IMR-90 (cell line): ENCODE results near the gene TTC39B. TPM values are rescaled to one million over a fixed set of nuclear protein-coding genes. Genes with fewer than 3 reads are reported as not detected.

ENCODE experiments used
- ATAC-seq: fragments of 200-7000 bp; cut with Tn5 transposase; 2 replicates; pipeline ENCODE4 v1.9.1; 2020; ENCODE audit warnings: low read depth, mild to moderate bottlenecking, moderate library complexity
- BruUV-seq: library from RNA; stranded (reverse); fragments of 400-500 nt; replicated peaks from 2 replicates; lab custom pipeline; 2021; lab: Mats Ljungman, UMichigan
- CTCF ChIA-PET: fragments of 300-600 bp; formaldehyde crosslinking; extraction: SDS; loops from one replicate; lab custom pipeline; 2021; ENCODE audit warnings: antibody characterized with exemption; lab: Yijun Ruan, JAX
- POLR2A ChIA-PET: fragments of 300-600 bp; sonication (Branson Sonifier 250); formaldehyde crosslinking; loops from one replicate; lab custom pipeline; 2022; ENCODE audit warnings: antibody characterized with exemption; ENCODE audit not compliant: unreplicated experiment; lab: Charles Lee
- DNase-seq: peaks from one replicate; pipeline ENCODE4 v3.0.0; 2013
- H2AFZ ChIP-seq: replicated peaks from 2 replicates; pipeline ENCODE3; 2013; ENCODE audit warnings: low read length, mild to moderate bottlenecking; ENCODE audit not compliant: poor library complexity
- H2AK5ac ChIP-seq: 2 replicates; pipeline ENCODE4 v1.6.1; 2013; ENCODE audit warnings: low read depth, low read length, inconsistent platforms
- H2AK9ac ChIP-seq: replicated peaks from 2 replicates; pipeline ENCODE3; 2013; ENCODE audit warnings: mild to moderate bottlenecking, low read depth, low read length, moderate library complexity; ENCODE audit not compliant: poor library complexity
- H2BK120ac ChIP-seq: 2 replicates; pipeline ENCODE4 v1.6.1; 2013; ENCODE audit warnings: low read depth, low read length, inconsistent platforms
- H2BK15ac ChIP-seq: 3 replicates; pipeline ENCODE4 v1.6.1; 2013; ENCODE audit warnings: low read depth, low read length, inconsistent platforms
- H2BK20ac ChIP-seq: 2 replicates; pipeline ENCODE4 v1.6.1; 2013; ENCODE audit warnings: low read depth, mild to moderate bottlenecking, inconsistent platforms, low read length, moderate library complexity
- H2BK5ac ChIP-seq: 2 replicates; pipeline ENCODE4 v1.6.1; 2013; ENCODE audit warnings: mild to moderate bottlenecking, low read depth, low read length, inconsistent platforms; ENCODE audit not compliant: poor library complexity, severe bottlenecking
- H3K14ac ChIP-seq: replicated peaks from 2 replicates; pipeline ENCODE4 v1.6.1; 2013; ENCODE audit warnings: low read depth, low read length, inconsistent platforms
- H3K18ac ChIP-seq: 2 replicates; pipeline ENCODE4 v1.6.1; 2013; ENCODE audit warnings: low read depth, low read length, control low read depth
- H3K23ac ChIP-seq: 2 replicates; pipeline ENCODE4 v1.6.1; 2013; ENCODE audit warnings: low read depth, low read length, inconsistent platforms
- H3K27ac ChIP-seq: 2 replicates; pipeline ENCODE4 v1.5.1; 2013; ENCODE audit warnings: mild to moderate bottlenecking, control low read depth, low read length; ENCODE audit not compliant: insufficient read depth
- H3K27me3 ChIP-seq: 2 replicates; pipeline ENCODE4 v1.6.1; 2013; ENCODE audit warnings: low read length; ENCODE audit not compliant: control insufficient read depth, insufficient read depth
- H3K36me3 ChIP-seq: 2 replicates; pipeline ENCODE4 v1.6.1; 2013; ENCODE audit warnings: low read length, mixed read lengths; ENCODE audit not compliant: control insufficient read depth, insufficient read depth
- H3K4ac ChIP-seq: 2 replicates; pipeline ENCODE4 v1.6.1; 2013; ENCODE audit warnings: low read depth, low read length, inconsistent platforms
- H3K4me1 ChIP-seq: 2 replicates; pipeline ENCODE4 v1.6.1; 2013; ENCODE audit warnings: low read length, mixed read lengths; ENCODE audit not compliant: control insufficient read depth, insufficient read depth
- H3K4me2 ChIP-seq: 2 replicates; pipeline ENCODE4 v1.6.1; 2013; ENCODE audit warnings: low read depth, mild to moderate bottlenecking, control low read depth, low read length, moderate library complexity
- H3K4me3 ChIP-seq: 2 replicates; pipeline ENCODE4 v1.5.1; 2013; ENCODE audit warnings: low read depth, mild to moderate bottlenecking, control low read depth, low read length, moderate library complexity; ENCODE audit not compliant: insufficient read depth
- H3K56ac ChIP-seq: 2 replicates; pipeline ENCODE4 v1.6.1; 2013; ENCODE audit warnings: low read length, inconsistent platforms; ENCODE audit not compliant: insufficient read depth; ENCODE audit errors: extremely low read depth
- H3K79me1 ChIP-seq, 2 experiments: 2 replicates each; pipeline ENCODE4 v1.6.1; 2013; ENCODE audit warnings: low read length in 2 of 2, inconsistent platforms in 1 of 2, low read depth in 1 of 2
- H3K9ac ChIP-seq: 2 replicates; pipeline ENCODE4 v1.6.1; 2013; ENCODE audit warnings: low read depth, low read length, control low read depth
- H3K9me1 ChIP-seq: 2 replicates; pipeline ENCODE4 v1.6.1; 2013; ENCODE audit warnings: low read length, inconsistent platforms; ENCODE audit not compliant: insufficient read depth
- H3K9me3 ChIP-seq: 2 replicates; pipeline ENCODE4 v1.6.1; 2013; ENCODE audit warnings: low read length; ENCODE audit not compliant: control insufficient read depth, insufficient read depth
- H4K20me1 ChIP-seq: 2 replicates; pipeline ENCODE4 v1.6.1; 2013; ENCODE audit warnings: low read length, inconsistent platforms; ENCODE audit not compliant: insufficient read depth
- H4K5ac ChIP-seq: 2 replicates; pipeline ENCODE4 v1.6.1; 2013; ENCODE audit warnings: mild to moderate bottlenecking, low read depth, low read length, control low read depth
- H4K8ac ChIP-seq, 2 experiments: 2 replicates each; pipeline ENCODE4 v1.6.1; 2013; ENCODE audit warnings: low read depth in 2 of 2, low read length in 2 of 2, control low read depth in 1 of 2, inconsistent platforms in 1 of 2
- H4K91ac ChIP-seq: 2 replicates; pipeline ENCODE4 v1.6.1; 2013; ENCODE audit warnings: low read depth, low read length, inconsistent platforms; ENCODE audit not compliant: insufficient read depth
- CEBPB ChIP-seq: IDR thresholded peaks from 2 replicates; pipeline ENCODE4 v1.6.1; 2012; ENCODE audit warnings: low read depth, low read length, improper control_type of control experiment
- CHD1 ChIP-seq: IDR thresholded peaks from 2 replicates; pipeline ENCODE4 v1.6.1; 2012; ENCODE audit warnings: low read depth, low read length, improper control_type of control experiment
- MAFK ChIP-seq: IDR thresholded peaks from 2 replicates; pipeline ENCODE4 v1.6.1; 2012; ENCODE audit warnings: low read depth, low read length, improper control_type of control experiment
- NFE2L2 ChIP-seq: fragments of 150-350 bp; IDR thresholded peaks from 2 replicates; pipeline ENCODE4 v1.6.1; 2016; ENCODE audit warnings: low read depth, mild to moderate bottlenecking, low read length
- RAD21 ChIP-seq: IDR thresholded peaks from 2 replicates; pipeline ENCODE4 v1.6.1; 2012; ENCODE audit warnings: low read length, improper control_type of control experiment
- SMC3 ChIP-seq: fragments of 150-350 bp; IDR thresholded peaks from 2 replicates; pipeline ENCODE4 v1.6.1; 2016; ENCODE audit warnings: low read depth, mild to moderate bottlenecking, antibody characterized with exemption, low read length, moderate library complexity
- WGBS, 2 experiments: methylation state at CpG; one replicate each; pipeline versions ENCODE4 v1.1.5 to v1.1.7; 2013; ENCODE audit warnings: missing lambda C conversion rate in 2 of 2; ENCODE audit not compliant: insufficient read length in 1 of 2; ENCODE audit errors: extremely low coverage in 2 of 2; 5-methylcytosine and 5-hydroxymethylcytosine counted together
- dilution Hi-C: fragments of 300-500 bp; cut with HindIII; formaldehyde crosslinking; loops from one replicate; pipeline ENCODE4 v1.14.3; 2018; ENCODE audit warnings: low sequenced_read_pairs; ENCODE audit not compliant: unreplicated experiment
- in situ Hi-C: fragments of 300-500 bp; cut with MboI; formaldehyde crosslinking; loops from 3 replicates; pipeline ENCODE4 v1.14.3; 2019; ENCODE audit warnings: low sequenced_read_pairs, inconsistent platforms, mixed read lengths
- intact Hi-C: fragments of 100-400 bp; cut with micrococcal nuclease; formaldehyde crosslinking; loops from 2 replicates; pipeline ENCODE4 v1.10.0; 2022
- polyA plus RNA-seq, 3 experiments: library from polyadenylated mRNA; depleted of rRNA; stranded (reverse); fragments of >200 nt; gene quantifications; 2 replicates each; pipeline ENCODE4 v1.2.3, GENCODE V29; 2012; ENCODE audit warnings: low replicate concordance in 1 of 3
- total RNA-seq: library from RNA; depleted of rRNA; stranded (reverse); fragments of >200 nt; gene quantifications from 2 replicates; pipeline ENCODE4 v1.2.3, GENCODE V29; 2012
- TF ChIP-seq, protein P1 (sequence below): conservative IDR thresholded peaks from 2 replicates; pipeline ENCODE4 v1.5.1; 2012; ENCODE audit warnings: mild to moderate bottlenecking, low read depth, low read length, improper control_type of control experiment

Gene TTC39B
- total and polyA plus RNA-seq, 2 of the 4 experiments (the other 2 are of a cell fraction) = 2.5 to 12.2 TPM

DNA sequence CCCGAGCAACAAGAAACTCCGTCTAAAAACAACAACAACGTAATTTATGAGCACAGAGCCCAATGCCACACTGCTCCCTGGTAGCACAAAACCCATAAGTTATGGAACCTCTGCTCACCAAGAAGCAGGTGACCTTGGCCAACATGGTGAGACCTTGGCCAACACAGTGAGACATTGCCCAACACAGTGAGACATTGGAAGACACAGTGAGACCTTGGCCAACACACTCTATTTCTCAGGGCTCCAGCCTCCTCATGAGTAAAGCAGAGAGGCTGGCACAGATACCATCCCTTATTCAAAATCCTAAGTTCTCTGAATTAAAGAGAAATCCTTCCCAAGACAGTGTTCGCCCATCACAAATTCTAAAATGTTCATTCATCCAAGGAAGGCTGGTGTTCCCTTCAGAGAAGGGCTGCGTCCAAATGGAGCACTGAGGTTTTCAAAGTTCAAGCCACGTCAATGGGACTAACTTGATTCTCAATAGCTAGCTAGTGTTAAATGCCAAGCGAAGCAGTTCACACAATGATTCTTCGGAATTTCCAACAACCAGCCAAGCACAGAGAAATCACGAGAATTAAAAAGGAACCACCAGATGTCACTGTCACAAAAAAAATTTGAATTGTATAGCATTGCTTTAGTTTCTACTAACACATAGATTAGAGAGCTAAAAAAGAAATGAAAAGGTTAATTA lies 29.5 kb downstream of the TTC39B start:
- H4K20me1 ChIP-seq = peaks cover 8% of the 10 kb centered on the region; the same call in 1 of the 2 replicates
- no peak overlapping the region for H2BK20ac ChIP-seq
- no peak overlapping the region for H3K23ac ChIP-seq
- H3K4ac ChIP-seq = no peak overlapping the region
- H3K36me3 ChIP-seq = 0 out of 2 replicates have a peak, but pooled peaks cover 2% of the 10 kb centered on the region
- H3K14ac ChIP-seq = no peak overlapping the region
- intact Hi-C loops = loop anchor here (1.0 to 5.0 kb wide), 2 partner anchors 140 to 330 kb away; no protein-coding TSS in a partner anchor
- H3K9me3 ChIP-seq = no peaks in the 10 kb centered on the region
- no peak overlapping the region for H3K27ac ChIP-seq
- H3K18ac ChIP-seq = no peak overlapping the region
- no peak overlapping the region for H4K8ac ChIP-seq
- no peak overlapping the region for H2BK15ac ChIP-seq
- peaks cover 10% of the 10 kb centered on the region for H3K9me1 ChIP-seq
- no peak overlapping the region for H3K9ac ChIP-seq
- H2AFZ ChIP-seq = no peak overlapping the region
- H2BK5ac ChIP-seq = no peak overlapping the region
- no peak overlapping the region for H3K56ac ChIP-seq
- DNase-seq (peak; percentile 25), ATAC-seq (peak; percentile 44; the same call in 1 of the 2 replicates)
- peaks cover 29 to 34% of the 10 kb centered on the region in 2 experiments for H3K79me1 ChIP-seq
- dilution Hi-C loops = no loop called here
- H3K4me2 ChIP-seq = no peak overlapping the region
- CTCF ChIA-PET = interaction anchor here (0.5 to 1.2 kb wide), 3 partner anchors 9 to 139 kb away, joined by 3 to 7 read pairs (median 5); no protein-coding TSS in a partner anchor
- TF ChIP-seq, protein P1, sequence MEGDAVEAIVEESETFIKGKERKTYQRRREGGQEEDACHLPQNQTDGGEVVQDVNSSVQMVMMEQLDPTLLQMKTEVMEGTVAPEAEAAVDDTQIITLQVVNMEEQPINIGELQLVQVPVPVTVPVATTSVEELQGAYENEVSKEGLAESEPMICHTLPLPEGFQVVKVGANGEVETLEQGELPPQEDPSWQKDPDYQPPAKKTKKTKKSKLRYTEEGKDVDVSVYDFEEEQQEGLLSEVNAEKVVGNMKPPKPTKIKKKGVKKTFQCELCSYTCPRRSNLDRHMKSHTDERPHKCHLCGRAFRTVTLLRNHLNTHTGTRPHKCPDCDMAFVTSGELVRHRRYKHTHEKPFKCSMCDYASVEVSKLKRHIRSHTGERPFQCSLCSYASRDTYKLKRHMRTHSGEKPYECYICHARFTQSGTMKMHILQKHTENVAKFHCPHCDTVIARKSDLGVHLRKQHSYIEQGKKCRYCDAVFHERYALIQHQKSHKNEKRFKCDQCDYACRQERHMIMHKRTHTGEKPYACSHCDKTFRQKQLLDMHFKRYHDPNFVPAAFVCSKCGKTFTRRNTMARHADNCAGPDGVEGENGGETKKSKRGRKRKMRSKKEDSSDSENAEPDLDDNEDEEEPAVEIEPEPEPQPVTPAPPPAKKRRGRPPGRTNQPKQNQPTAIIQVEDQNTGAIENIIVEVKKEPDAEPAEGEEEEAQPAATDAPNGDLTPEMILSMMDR = peak; percentile 51
- TF ChIP-seq CHD1 (no peak), MAFK (no peak), SMC3 (peak; percentile 66), RAD21 (peak; percentile 50), CEBPB (no peak), NFE2L2 (no peak)
- H4K5ac ChIP-seq = no peak overlapping the region
- POLR2A ChIA-PET = interaction anchor here (0.6 to 0.7 kb wide), 2 partner anchors 28 to 145 kb away, joined by 3 read pairs; no protein-coding TSS in a partner anchor
- H3K4me3 ChIP-seq = no peak overlapping the region
- H2AK5ac ChIP-seq = no peak overlapping the region
- H3K4me1 ChIP-seq = no peaks in the 10 kb centered on the region
- no peak overlapping the region for H2BK120ac ChIP-seq
- 96% methylated on average over 4 of the region's 9 CpGs; no CpG with 5 or more reads in 1 of the 2 experiments for WGBS, 2 experiments
- in situ Hi-C loops = no loop called here
- no peak overlapping the region for H4K91ac ChIP-seq
- BruUV-seq = no TSS peak
- H2AK9ac ChIP-seq = no peak overlapping the region
- H3K27me3 ChIP-seq = no peaks in the 10 kb centered on the region
